Stimulated activated CD4-positive, alpha-beta T cell treated with anti-CD3 and anti-CD28 coated beads, Interleukin-2, amount 100 ng/mL, for 48 hours (primary cell): Measurements from ENCODE around the gene ECE1.
A peak's percentile ranks its signal among the peaks of the same experiment; 100 is the strongest.

ENCODE experiments used
- DNase-seq, 2 donors: peaks; one replicate each; pipeline ENCODE4 v3.0.0-alpha.2; 2020

Gene ECE1

GRCh38 chr1:21266119-21266774 lies 24.0 kb downstream of the ECE1 start:
- no peak for DNase-seq

GRCh38 chr1:21265644-21266043 lies 24.6 kb downstream of the ECE1 start:
- DNase-seq, result no peak

- DNase-seq, result no peak
Observed at GRCh38 chr1:21264898-21265297, 25.4 kb downstream of the ECE1 start.

GRCh38 chr1:21263653-21264225 lies 26.5 kb downstream of the ECE1 start:
- DNase-seq, result no peak

- no peak for DNase-seq
Observed at GRCh38 chr1:21263052-21263429, 27.2 kb downstream of the ECE1 start.

GRCh38 chr1:21262293-21263051 lies 27.8 kb downstream of the ECE1 start:
- DNase-seq, result no peak

- DNase-seq, result no peak
Observed at GRCh38 chr1:21261551-21262292, 28.5 kb downstream of the ECE1 start.

- DNase-seq, result no peak
Observed at GRCh38 chr1:21260405-21261125, 29.7 kb downstream of the ECE1 start.

GRCh38 chr1:21259316-21260076 lies 30.8 kb downstream of the ECE1 start:
- DNase-seq, result no peak

GRCh38 chr1:21258331-21259134 lies 31.7 kb downstream of the ECE1 start:
- no peak for DNase-seq

- DNase-seq, result no peak
Observed at GRCh38 chr1:21257431-21258135, 32.7 kb downstream of the ECE1 start.

- DNase-seq, result no peak
Observed at GRCh38 chr1:21256776-21257175, 33.5 kb downstream of the ECE1 start.

GRCh38 chr1:21255943-21256320 lies 34.3 kb downstream of the ECE1 start:
- DNase-seq, result no peak

GRCh38 chr1:21255284-21255942 lies 34.9 kb downstream of the ECE1 start:
- peak; percentile 81 to 83 for DNase-seq

GRCh38 chr1:21254335-21254951 lies 35.8 kb downstream of the ECE1 start:
- DNase-seq, result no peak

- DNase-seq, result peak in 1 of 2 donors; percentile 33
Observed at GRCh38 chr1:21251773-21252471, 38.3 kb downstream of the ECE1 start.

- DNase-seq, result no peak
Observed at GRCh38 chr1:21249940-21250493, 40.2 kb downstream of the ECE1 start.

- DNase-seq, result no peak
Observed at GRCh38 chr1:21247892-21248715, 42.2 kb downstream of the ECE1 start.
